GM12891 (cell line): ENCODE measurements around the gene MOB3C.

Source experiments
- PAX5 ChIP-seq: IDR thresholded peaks from 2 replicates; pipeline ENCODE4 v1.6.1; 2011; ENCODE audit warnings: low read length, moderate library complexity, mild to moderate bottlenecking; ENCODE audit not compliant: insufficient read depth, severe bottlenecking
- POLR2A ChIP-seq: IDR thresholded peaks from 2 replicates; pipeline ENCODE4 v1.6.1; 2011; ENCODE audit warnings: low read depth, low read length, control low read depth
- POLR2AphosphoS5 ChIP-seq: IDR thresholded peaks from 2 replicates; pipeline ENCODE4 v1.6.1; 2011; ENCODE audit warnings: low read depth, low read length, control low read depth
- SPI1 ChIP-seq: IDR thresholded peaks from 2 replicates; pipeline ENCODE4 v1.6.1; 2011; ENCODE audit warnings: low read depth, low read length, control low read depth
- TAF1 ChIP-seq: IDR thresholded peaks from 2 replicates; pipeline ENCODE4 v1.6.1; 2011; ENCODE audit warnings: low read depth, low read length, control low read depth

DNA sequence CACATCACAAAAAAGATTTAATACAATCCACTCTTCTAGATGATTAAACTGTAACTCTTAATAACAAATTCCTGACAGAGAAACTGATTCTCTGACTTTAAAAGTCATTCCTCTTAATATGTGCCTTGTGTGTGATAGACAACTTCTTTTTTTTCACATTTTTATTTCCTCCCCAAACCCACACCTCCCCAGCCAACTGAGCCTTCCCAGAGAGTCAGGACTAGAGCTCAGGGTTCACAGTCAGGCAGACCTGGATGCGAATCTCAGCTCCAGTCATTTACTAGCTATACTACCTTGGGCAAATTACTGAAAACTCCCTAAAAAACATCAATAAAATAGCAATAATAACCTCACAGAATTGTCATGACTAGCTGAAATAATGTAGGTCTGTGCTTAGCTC lies 37.4 kb upstream of the MOB3C start:
- no peak for TF ChIP-seq POLR2A
- TF ChIP-seq POLR2AphosphoS5 = no peak
- no peak for TF ChIP-seq TAF1
- no peak for TF ChIP-seq PAX5
- no peak for TF ChIP-seq SPI1
